Transverse colon (tissue), 4 donors: Measurements from ENCODE around the gene LEMD3. TPM values are rescaled to one million over a fixed set of nuclear protein-coding genes. Genes with fewer than 3 reads are reported as not detected.

ENCODE experiments used
- DNase-seq: peaks from one replicate; pipeline ENCODE4 v3.0.0-alpha.2; 2019
- H3K27ac ChIP-seq, 4 donors: fragments of 200-600 bp; sonication (generic); 2 replicates each; pipeline ENCODE4 v1.5.1; 2016 to 2018; ENCODE audit warnings: inconsistent platforms in 4 of 4
- H3K27me3 ChIP-seq: fragments of 200-600 bp; sonication (generic); 2 replicates; pipeline ENCODE4 v1.5.1; 2017; ENCODE audit warnings: inconsistent platforms
- H3K36me3 ChIP-seq, 4 donors: fragments of 200-600 bp; sonication (generic); 2 replicates each; pipeline ENCODE4 v1.5.1; 2017 to 2019; ENCODE audit warnings: inconsistent platforms in 4 of 4
- H3K4me1 ChIP-seq, 4 donors: fragments of 200-600 bp; sonication (generic); 2 replicates each; pipeline ENCODE4 v1.5.1; 2017 to 2020; ENCODE audit warnings: inconsistent platforms in 4 of 4
- H3K4me3 ChIP-seq, 4 donors: fragments of 200-600 bp; sonication (generic); 1 replicate in 1 of 4; 2 replicates in 3 of 4; pipeline versions ENCODE4 v1.5.1 to v1.6.1; 2017 to 2019; ENCODE audit warnings: inconsistent platforms in 4 of 4
- H3K9me3 ChIP-seq, 2 donors: fragments of 200-600 bp; sonication (generic); 2 replicates each; pipeline ENCODE4 v1.5.1; 2017 to 2019; ENCODE audit warnings: inconsistent platforms in 2 of 2
- CTCF ChIP-seq, 5 experiments: fragments of 200-600 bp in 3 of 5; fragments of 450-650 bp in 2 of 5; sonication (generic) in 3 of 5; IDR thresholded peaks; 1 replicate in 2 of 5; 2 replicates in 3 of 5; pipeline ENCODE4 v1.5.1; 2016 to 2017; ENCODE audit warnings: antibody characterized with exemption in 5 of 5, inconsistent platforms in 3 of 5, mild to moderate bottlenecking in 2 of 5, moderate library complexity in 1 of 5
- EP300 ChIP-seq: sonication (generic); formaldehyde crosslinking; IDR thresholded peaks from one replicate; pipeline ENCODE4 v1.6.1; 2017; ENCODE audit warnings: antibody characterized with exemption, low read depth
- POLR2A ChIP-seq: fragments of 450-650 bp; IDR thresholded peaks from one replicate; pipeline ENCODE4 v1.6.1; 2016; ENCODE audit warnings: antibody characterized with exemption, mild to moderate bottlenecking, moderate library complexity
- POLR2AphosphoS5 ChIP-seq, 3 donors: sonication (generic); formaldehyde crosslinking; IDR thresholded peaks; one replicate each; pipeline ENCODE4 v1.6.1; 2016; ENCODE audit warnings: antibody characterized with exemption in 3 of 3
- WGBS, 2 donors: methylation state at CpG; one replicate each; pipeline ENCODE4 v1.1.5; 2018; ENCODE audit warnings: low coverage in 1 of 2; 5-methylcytosine and 5-hydroxymethylcytosine counted together
- in situ Hi-C, 4 donors: fragments of 200-750 bp; cut with MboI; loops; one replicate each; pipeline versions ENCODE4 v1.15.0 to v1.15.1; 2017; ENCODE audit warnings: low sequenced_read_pairs in 3 of 4, low pct_ligation_motif_present in 1 of 4, low pct_unique_long_range_greater_than_20kb in 1 of 4
- intact Hi-C: fragments of 100-400 bp; cut with DNase I; formaldehyde crosslinking; loops from one replicate; pipeline ENCODE4 v1.15.1; 2023; ENCODE audit warnings: low total_unique reads
- total RNA-seq, 4 donors: library from RNA; depleted of rRNA; stranded (reverse); fragments of >200 nt; gene quantifications; one replicate each; pipeline ENCODE4 v1.1.0, GENCODE V29; 2016

The LEMD3 gene
- total RNA-seq, 4 donors from 2014 or later: 45.2 to 159 (median 63.0) TPM

- H3K9me3 ChIP-seq: no peaks in the 10 kb centered on the region
- no peaks in the 10 kb centered on the region for H3K36me3 ChIP-seq
- in situ Hi-C loops: no loop called here
- H3K4me3 ChIP-seq: no peak overlapping the region
- TF ChIP-seq CTCF (IDR thresholded peaks at IDR 0.05) (no peak), POLR2AphosphoS5 (IDR thresholded peaks at IDR 0.05) (no peak), POLR2A (no peak), EP300 (no peak)
- H3K27ac ChIP-seq: no peak overlapping the region
- H3K4me1 ChIP-seq: peaks cover 30 to 50% (median 35%) of the 10 kb centered on the region in 4 donors
- no peaks in the 10 kb centered on the region for H3K27me3 ChIP-seq
- DNase-seq: no peak
- intact Hi-C loops: no loop called here
Measured at GRCh38 chr12:65175385-65175784, 6.0 kb downstream of the LEMD3 start.

GRCh38 chr12:65182012-65182739 lies 12.8 kb downstream of the LEMD3 start:
- in situ Hi-C loops (no loop called here), intact Hi-C loops (no loop called here)
- WGBS, 2 donors: 47 to 72% methylated on average over 2 to 3 of the region's 3 CpGs
- H3K4me1 ChIP-seq: peaks cover 0 to 31% (median 9%) of the 10 kb centered on the region in 4 donors
- H3K4me3 ChIP-seq: no peak overlapping the region
- no peaks in the 10 kb centered on the region for H3K27me3 ChIP-seq
- no peak for DNase-seq
- H3K36me3 ChIP-seq: no peaks in the 10 kb centered on the region
- H3K27ac ChIP-seq: no peak overlapping the region
- H3K9me3 ChIP-seq: no peaks in the 10 kb centered on the region
- TF ChIP-seq POLR2A (no peak), POLR2AphosphoS5 (IDR thresholded peaks at IDR 0.05) (no peak)

GRCh38 chr12:65184176-65184857 lies 14.9 kb downstream of the LEMD3 start:
- WGBS, 2 donors: 82 to 86% methylated on average over 5 of the region's 5 CpGs
- no peak for DNase-seq
- intact Hi-C loops: no loop called here
- no peaks in the 10 kb centered on the region for H3K9me3 ChIP-seq
- TF ChIP-seq POLR2A (no peak), CTCF (IDR thresholded peaks at IDR 0.05) (no peak), EP300 (no peak), POLR2AphosphoS5 (IDR thresholded peaks at IDR 0.05) (no peak)
- H3K27me3 ChIP-seq: no peaks in the 10 kb centered on the region
- peaks cover under 1 to 50% (median 17%) of the 10 kb centered on the region in 4 donors for H3K4me1 ChIP-seq
- H3K27ac ChIP-seq: no peak overlapping the region
- H3K4me3 ChIP-seq: no peak overlapping the region
- H3K36me3 ChIP-seq: no peaks in the 10 kb centered on the region
- in situ Hi-C loops: no loop called here

DNA sequence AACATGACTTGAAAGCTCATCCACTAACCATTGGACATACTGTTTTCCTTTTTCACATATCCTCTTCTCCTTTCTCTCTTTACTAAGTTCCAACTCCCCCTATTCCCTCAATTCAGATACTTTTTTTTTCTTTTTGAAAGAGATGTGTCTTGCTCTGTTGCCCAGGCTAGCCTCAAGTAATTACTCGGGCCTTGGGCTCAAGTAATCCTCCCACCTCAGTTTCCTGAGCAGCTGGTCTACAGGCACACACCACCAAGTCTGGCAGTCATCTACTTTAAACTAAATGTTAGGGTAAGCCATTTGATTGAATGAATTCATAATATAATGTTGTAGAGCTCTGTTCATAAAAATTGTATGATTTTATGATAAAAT lies 15.5 kb downstream of the LEMD3 start:
- in situ Hi-C loops: no loop called here
- 70 to 80% methylated on average over 1 of the region's 1 CpG for WGBS, 2 donors
- no peak overlapping the region for H3K27ac ChIP-seq
- DNase-seq: no peak
- no peaks in the 10 kb centered on the region for H3K9me3 ChIP-seq
- intact Hi-C loops: no loop called here
- TF ChIP-seq POLR2AphosphoS5 (IDR thresholded peaks at IDR 0.05) (no peak), EP300 (no peak), CTCF (IDR thresholded peaks at IDR 0.05) (no peak), POLR2A (no peak)
- H3K4me1 ChIP-seq: peaks cover 5 to 55% (median 17%) of the 10 kb centered on the region in 4 donors
- H3K36me3 ChIP-seq: no peaks in the 10 kb centered on the region
- H3K4me3 ChIP-seq: no peak overlapping the region
- no peaks in the 10 kb centered on the region for H3K27me3 ChIP-seq
